ENCODE measurements around the gene KRTAP4-16.
"Not testable (repeated sequence)": the region's sequence is repeated elsewhere in the genome, so short reads cannot be mapped to it uniquely, and the experiment has no call there.

Gene KRTAP4-16

DNA sequence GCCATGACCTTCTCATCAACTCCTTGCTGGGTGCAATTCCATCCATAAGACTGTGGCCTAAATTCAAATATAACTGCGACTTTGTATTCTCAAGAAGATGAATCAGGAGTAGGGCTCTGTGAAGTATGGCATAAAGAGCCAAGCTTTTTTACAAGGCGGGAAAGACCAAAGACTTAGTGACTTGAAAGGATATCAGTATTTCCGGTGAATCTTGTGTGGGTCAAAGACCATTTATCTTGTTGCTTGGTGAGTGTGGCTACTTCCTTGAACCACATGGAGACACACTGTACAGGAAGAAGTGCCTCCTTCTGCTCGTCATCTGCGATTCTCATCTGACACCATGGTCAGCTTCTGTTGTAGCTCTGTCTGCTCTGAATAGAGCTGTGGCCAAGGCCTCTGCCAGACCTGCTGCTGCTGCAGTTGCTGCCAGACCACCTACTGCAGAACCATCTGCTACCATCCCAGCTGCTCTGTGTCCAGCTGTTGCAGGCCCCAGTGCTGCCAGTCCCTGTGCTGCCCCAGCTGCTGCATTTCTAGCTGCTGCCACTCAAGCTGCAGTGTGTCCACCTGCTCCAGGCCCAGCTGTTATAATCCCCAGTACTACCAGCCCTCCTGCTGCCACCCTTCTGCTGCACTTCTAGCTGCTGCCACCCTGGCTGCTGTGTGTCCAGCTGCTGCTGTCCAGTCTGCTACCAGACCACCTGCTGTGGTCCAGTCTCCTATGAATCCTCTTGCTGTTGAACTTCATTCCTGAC, 30.2 kb downstream of the KRTAP4-16 start:
- H4K20me1 ChIP-seq (ENCODE audit: low read depth, low read length) = no peaks in the 10 kb centered on the region
- no peaks in the 10 kb centered on the region for H3K9me3 ChIP-seq (ENCODE audit: insufficient read depth, low read length)
- no peaks in the 10 kb centered on the region for H3K79me2 ChIP-seq (ENCODE audit: insufficient read depth, low read length)
- H3K4me3 ChIP-seq (ENCODE audit: insufficient read depth, low read length, poor library complexity, severe bottlenecking) = no peak overlapping the region
- H3K27me3 ChIP-seq (ENCODE audit: low read length) = no peaks in the 10 kb centered on the region
- H3K9ac ChIP-seq (ENCODE audit: low read length) = no peak overlapping the region
- no peak for TF ChIP-seq EZH2phosphoT487 (conservative IDR thresholded peaks at IDR 0.05; ENCODE audit: low read length)
- H3K36me3 ChIP-seq (ENCODE audit: low read length) = no peaks in the 10 kb centered on the region
- no peak overlapping the region for H2AFZ ChIP-seq (ENCODE audit: low read depth, low read length, severe bottlenecking)
- H3K27ac ChIP-seq (ENCODE audit: low read depth, low read length) = no peak overlapping the region
- H3K4me2 ChIP-seq (ENCODE audit: low read depth, low read length, poor library complexity, severe bottlenecking) = no peak overlapping the region
- no peaks in the 10 kb centered on the region for H3K9me2 ChIP-seq (replicated peaks; ENCODE audit: insufficient read depth, low read length)
- H3F3A ChIP-seq (ENCODE audit: insufficient read depth) = no peaks in the 10 kb centered on the region

DNA sequence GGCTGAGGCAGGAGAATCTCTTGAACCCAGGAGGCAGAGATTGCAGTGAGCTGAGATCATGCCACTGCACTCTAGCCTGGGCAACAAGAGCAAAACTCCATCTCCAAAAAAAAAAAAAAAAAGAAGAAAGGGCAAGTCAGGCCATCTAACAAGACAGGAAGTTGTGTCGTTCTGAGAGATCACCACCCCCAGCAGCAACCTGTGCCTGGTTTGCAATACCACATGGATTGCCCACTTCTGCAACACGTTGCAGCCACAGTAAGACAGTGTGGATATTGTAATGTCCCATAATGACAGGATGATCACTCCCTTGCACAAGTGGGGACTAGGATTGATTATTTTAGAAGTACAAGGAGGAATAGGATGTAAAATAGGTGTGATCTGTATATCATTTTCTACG, 33.0 kb downstream of the KRTAP4-16 start:
- Histone ChIP-seq H3K4me2 (ENCODE audit: low read depth, low read length, poor library complexity, severe bottlenecking) (no peak overlapping the region), H2AFZ (ENCODE audit: low read depth, low read length, severe bottlenecking) (no peak overlapping the region), H3K9ac (ENCODE audit: low read length) (no peak overlapping the region), H3K9me3 (ENCODE audit: insufficient read depth, low read length) (no peaks in the 10 kb centered on the region), H4K20me1 (ENCODE audit: low read depth, low read length) (no peaks in the 10 kb centered on the region), H3K4me3 (ENCODE audit: insufficient read depth, low read length, poor library complexity, severe bottlenecking) (no peak overlapping the region), H3K27me3 (ENCODE audit: low read length) (no peaks in the 10 kb centered on the region), H3K9me2 (replicated peaks; ENCODE audit: insufficient read depth, low read length) (no peaks in the 10 kb centered on the region), H3K36me3 (ENCODE audit: low read length) (no peaks in the 10 kb centered on the region), H3K27ac (ENCODE audit: low read depth, low read length) (no peak overlapping the region), H3F3A (ENCODE audit: insufficient read depth) (no peaks in the 10 kb centered on the region), H3K79me2 (ENCODE audit: insufficient read depth, low read length) (no peaks in the 10 kb centered on the region)
- TF ChIP-seq CTCF (IDR thresholded peaks at IDR 0.05; ENCODE audit: insufficient read depth, low read length, poor library complexity, severe bottlenecking) (no peak), EZH2phosphoT487 (conservative IDR thresholded peaks at IDR 0.05; ENCODE audit: low read length) (no peak)

- Histone ChIP-seq H3F3A (ENCODE audit: insufficient read depth) (no peaks in the 10 kb centered on the region), H3K9ac (ENCODE audit: low read length) (no peak overlapping the region), H3K4me2 (ENCODE audit: low read depth, low read length, poor library complexity, severe bottlenecking) (no peak overlapping the region), H3K27me3 (ENCODE audit: low read length) (no peaks in the 10 kb centered on the region), H3K9me2 (replicated peaks; ENCODE audit: insufficient read depth, low read length) (no peaks in the 10 kb centered on the region), H3K36me3 (ENCODE audit: low read length) (no peaks in the 10 kb centered on the region), H3K9me3 (ENCODE audit: insufficient read depth, low read length) (no peaks in the 10 kb centered on the region), H3K4me3 (ENCODE audit: insufficient read depth, low read length, poor library complexity, severe bottlenecking) (no peak overlapping the region), H3K79me2 (ENCODE audit: insufficient read depth, low read length) (no peaks in the 10 kb centered on the region), H3K27ac (ENCODE audit: low read depth, low read length) (no peak overlapping the region), H2AFZ (ENCODE audit: low read depth, low read length, severe bottlenecking) (no peak overlapping the region), H4K20me1 (ENCODE audit: low read depth, low read length) (no peaks in the 10 kb centered on the region)
- TF ChIP-seq CTCF (IDR thresholded peaks at IDR 0.05; ENCODE audit: insufficient read depth, low read length, poor library complexity, severe bottlenecking) = no peak
- TF ChIP-seq EZH2phosphoT487 (conservative IDR thresholded peaks at IDR 0.05; ENCODE audit: low read length) = no peak
Measured at GRCh38 chr17:41067281-41067680, 34.7 kb downstream of the KRTAP4-16 start.

- Histone ChIP-seq H4K20me1 (ENCODE audit: low read depth, low read length) (no peaks in the 10 kb centered on the region), H3K9me3 (ENCODE audit: insufficient read depth, low read length) (no peaks in the 10 kb centered on the region), H3K9ac (ENCODE audit: low read length) (no peak within 1 kb of the TSS), H3K4me2 (ENCODE audit: low read depth, low read length, poor library complexity, severe bottlenecking) (no peak within 1 kb of the TSS), H3K9me2 (replicated peaks; ENCODE audit: insufficient read depth, low read length) (no peaks in the 10 kb centered on the region), H3K36me3 (ENCODE audit: low read length) (no peaks in the 10 kb centered on the region), H3K27ac (ENCODE audit: low read depth, low read length) (no peak within 1 kb of the TSS), H3K4me3 (ENCODE audit: insufficient read depth, low read length, poor library complexity, severe bottlenecking) (no peak within 1 kb of the TSS), H2AFZ (ENCODE audit: low read depth, low read length, severe bottlenecking) (no peak within 1 kb of the TSS), H3F3A (ENCODE audit: insufficient read depth) (no peaks in the 10 kb centered on the region), H3K27me3 (ENCODE audit: low read length) (no peaks in the 10 kb centered on the region), H3K79me2 (ENCODE audit: insufficient read depth, low read length) (no peaks in the 10 kb centered on the region)
- TF ChIP-seq EZH2phosphoT487 (conservative IDR thresholded peaks at IDR 0.05; ENCODE audit: low read length) (no peak), CTCF (IDR thresholded peaks at IDR 0.05; ENCODE audit: insufficient read depth, low read length, poor library complexity, severe bottlenecking) (no peak)
Measured at GRCh38 chr17:41065829-41066624, 36.0 kb downstream of the KRTAP4-16 start, which contains the start of gene KRTAP2-4. Gene KRTAP2-4, minus strand, starts transcription at chr17:41065879. Its CDS starts 34 bp downstream, at chr17:41065845.

DNA sequence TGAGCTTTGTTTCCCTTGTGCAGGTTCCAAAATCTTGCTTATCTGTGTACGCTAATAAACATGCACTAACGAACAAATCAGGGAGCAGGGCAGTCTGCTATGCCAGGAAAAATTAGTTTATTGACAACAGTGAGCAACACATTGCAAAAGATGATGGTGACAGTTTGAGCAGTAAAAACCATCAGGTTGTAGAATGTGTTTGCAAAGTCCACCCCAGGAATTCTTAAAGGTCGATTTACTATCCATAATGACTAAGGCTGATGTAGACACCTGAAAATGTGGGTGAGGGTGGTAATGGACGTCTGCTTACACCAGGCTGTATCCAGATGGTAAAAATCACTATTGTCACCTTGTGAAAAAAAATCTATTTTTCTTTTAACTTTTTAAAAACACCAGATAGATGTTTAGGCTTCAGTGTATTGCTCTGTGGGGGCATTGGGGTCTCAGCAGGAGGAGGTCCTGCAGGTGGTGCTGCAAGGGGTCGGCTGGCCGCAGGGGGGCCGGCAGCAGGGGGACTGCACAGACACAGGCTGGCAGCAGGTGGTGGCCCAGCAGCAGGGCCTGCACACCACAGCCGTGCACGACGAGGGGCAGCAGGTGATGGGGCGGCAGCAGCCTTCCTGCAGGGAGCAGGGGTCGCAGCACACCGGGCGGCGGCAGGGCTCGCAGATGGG, 36.9 kb downstream of the KRTAP4-16 start:
- H3K9me2 ChIP-seq (replicated peaks; ENCODE audit: insufficient read depth, low read length); H3F3A ChIP-seq (ENCODE audit: insufficient read depth); H3K9me3 ChIP-seq (ENCODE audit: insufficient read depth, low read length); H3K4me2 ChIP-seq (ENCODE audit: low read depth, low read length, poor library complexity, severe bottlenecking); H2AFZ ChIP-seq (ENCODE audit: low read depth, low read length, severe bottlenecking); H4K20me1 ChIP-seq (ENCODE audit: low read depth, low read length); H3K36me3 ChIP-seq (ENCODE audit: low read length); H3K79me2 ChIP-seq (ENCODE audit: insufficient read depth, low read length); H3K9ac ChIP-seq (ENCODE audit: low read length); H3K27ac ChIP-seq (ENCODE audit: low read depth, low read length); H3K27me3 ChIP-seq (ENCODE audit: low read length); H3K4me3 ChIP-seq (ENCODE audit: insufficient read depth, low read length, poor library complexity, severe bottlenecking): not testable (repeated sequence)
